GM18508 (cell line): Measurements from ENCODE around the gene EXOC4.
"Not testable (repeated sequence)": the region's sequence is repeated elsewhere in the genome, so short reads cannot be mapped to it uniquely, and the experiment has no call there.

Experiments
- ATAC-seq: cut with Tn5 transposase; IDR thresholded peaks from one replicate; pipeline ENCODE4 v1.9.1; 2021; ENCODE audit warnings: moderate number of reproducible peaks; ENCODE audit not compliant: insufficient read depth, unreplicated experiment

EXOC4 gene

DNA sequence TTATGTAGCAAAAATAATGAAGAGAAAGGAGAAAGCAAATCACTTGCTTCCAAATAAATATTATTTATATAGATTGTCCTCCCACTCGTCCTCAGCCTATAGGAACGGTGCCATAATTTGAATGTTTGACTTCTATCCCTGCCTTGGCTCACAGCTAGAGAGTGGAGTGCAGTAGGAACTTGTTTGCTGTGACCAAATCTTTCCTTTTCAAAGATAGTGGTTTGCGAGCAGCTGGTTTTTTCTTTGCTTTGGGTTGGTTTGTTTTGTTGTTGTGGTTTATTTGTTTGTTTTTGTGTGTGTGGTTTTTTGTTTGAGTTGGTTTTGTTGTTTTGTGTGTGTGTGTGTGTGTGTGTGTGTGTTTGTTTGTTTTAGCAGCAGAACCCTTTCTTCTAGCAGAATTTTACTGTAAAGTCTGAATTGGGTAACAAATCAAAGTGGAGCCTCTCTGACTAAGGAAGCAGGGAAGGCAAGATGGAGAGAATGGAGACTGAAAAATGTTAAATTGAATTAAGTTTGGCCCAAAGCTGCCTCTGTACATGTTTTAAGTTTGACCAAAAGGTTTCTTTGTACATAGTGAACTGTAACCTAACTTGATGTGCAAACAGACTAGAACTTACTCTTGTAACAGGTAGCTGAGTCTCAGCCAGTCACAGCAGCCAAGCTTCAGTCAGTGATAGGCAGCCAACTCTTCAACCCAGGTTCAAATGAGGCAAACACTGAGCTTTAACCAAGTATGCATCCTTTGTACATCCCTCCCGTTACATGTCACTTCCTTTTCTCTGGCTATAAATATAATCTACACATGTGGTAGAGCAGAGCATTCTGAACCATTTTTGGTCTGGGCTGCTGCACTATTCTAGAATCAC, 724.8 kb downstream of the EXOC4 start:
- no peak for ATAC-seq

DNA sequence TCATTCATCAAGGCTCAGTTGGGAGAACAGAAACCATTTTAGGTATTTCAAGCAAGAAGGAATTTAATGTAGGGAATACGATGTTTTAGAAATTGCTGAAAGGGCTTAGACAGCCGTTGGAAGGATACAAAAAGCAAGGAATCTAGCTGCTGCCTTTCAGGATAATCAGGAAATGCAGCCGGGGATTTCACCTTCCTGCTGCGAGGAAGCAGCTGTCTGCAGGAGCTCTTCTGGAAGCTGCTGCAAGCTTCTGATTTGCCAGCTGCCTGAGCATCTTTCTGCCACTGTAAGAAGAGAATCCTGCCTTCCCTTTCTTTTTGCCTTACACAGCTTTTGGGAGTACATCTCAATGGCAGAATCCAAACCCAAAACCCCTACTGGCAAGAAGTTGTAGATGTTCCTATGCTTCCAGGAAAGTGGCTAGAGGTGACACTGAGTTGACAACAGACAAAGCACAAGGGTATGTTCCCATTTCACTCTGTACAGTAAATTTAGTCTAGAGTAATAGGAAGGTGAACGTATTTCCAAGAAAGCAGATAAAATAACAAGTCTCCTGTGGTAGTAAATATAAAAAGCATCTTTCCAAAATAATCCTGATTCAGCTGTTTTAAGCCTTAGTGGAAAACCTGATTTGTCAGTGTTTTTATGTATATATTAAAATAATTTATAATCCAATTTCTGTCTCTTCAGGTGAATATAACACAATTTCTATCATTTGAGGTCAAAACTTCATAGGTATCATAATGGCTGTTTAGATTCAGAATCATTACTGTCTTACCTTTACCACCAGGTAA, 725.8 kb downstream of the EXOC4 start:
- ATAC-seq = no peak

DNA sequence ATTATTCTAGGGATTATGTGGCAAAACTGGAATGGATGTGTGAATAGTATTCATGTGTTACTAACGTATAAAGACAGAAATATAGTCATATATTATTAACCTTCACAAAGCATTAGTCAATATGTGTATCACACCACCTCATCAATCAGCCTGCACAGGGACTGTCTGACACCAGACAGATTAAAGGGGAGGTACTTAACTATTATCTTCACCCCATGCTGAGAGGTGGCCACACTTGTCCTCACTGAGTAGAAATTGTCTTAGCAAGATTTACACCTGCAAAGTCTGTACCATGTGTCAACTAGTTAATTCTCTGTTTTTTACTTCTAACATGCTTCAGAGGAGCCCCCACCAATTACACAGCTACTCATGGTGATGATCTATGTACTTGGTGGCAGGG, 727.9 kb downstream of the EXOC4 start:
- no peak for ATAC-seq

GRCh38 chr7:133983685-133984419, 731.0 kb downstream of the EXOC4 start:
- no peak for ATAC-seq

DNA sequence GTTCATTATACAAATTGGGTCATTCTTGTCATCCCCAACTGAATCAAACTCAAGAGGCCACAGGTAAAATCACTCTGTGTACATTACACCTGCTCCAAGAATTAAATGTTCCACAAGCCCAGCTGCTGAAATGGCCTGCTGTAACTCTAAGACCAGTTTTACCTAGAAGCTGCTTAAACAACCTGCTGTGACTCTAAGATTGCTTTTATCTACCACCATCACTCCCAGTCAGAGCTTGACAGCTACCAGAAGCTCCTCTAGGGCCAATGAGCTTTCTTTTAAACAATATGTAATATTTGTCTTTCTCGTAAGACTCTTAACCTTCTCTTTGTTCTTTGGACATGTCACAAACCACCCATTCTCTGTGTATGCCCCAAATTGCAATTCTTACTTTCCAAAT, 732.4 kb downstream of the EXOC4 start:
- no peak for ATAC-seq

- ATAC-seq = no peak
Measured at GRCh38 chr7:133987582-133987981, 734.7 kb downstream of the EXOC4 start.

GRCh38 chr7:133993547-133993946, 740.7 kb downstream of the EXOC4 start:
- ATAC-seq = no peak

GRCh38 chr7:133994100-133994499, 741.2 kb downstream of the EXOC4 start:
- not testable (repeated sequence) for ATAC-seq

GRCh38 chr7:133997463-133997862, 744.6 kb downstream of the EXOC4 start:
- no peak for ATAC-seq

DNA sequence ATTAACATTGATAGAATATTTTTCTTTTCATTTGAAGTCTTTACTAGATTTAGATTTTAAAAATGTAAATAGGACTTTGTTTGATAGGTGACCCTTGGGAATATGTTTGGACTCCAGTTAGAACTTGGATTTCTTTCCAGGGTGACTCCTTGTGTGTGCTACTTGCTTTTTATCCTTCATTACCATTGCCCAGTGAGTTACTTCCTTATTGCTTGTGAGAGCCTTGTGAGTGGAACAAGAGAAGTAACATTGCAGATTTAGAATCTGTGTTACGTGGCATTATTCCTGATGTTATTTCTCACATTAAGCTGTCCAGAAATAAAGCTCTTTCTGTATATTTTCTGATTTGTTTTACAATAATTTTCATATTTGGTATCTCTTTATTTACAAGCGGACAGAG, 746.3 kb downstream of the EXOC4 start:
- ATAC-seq = no peak

DNA sequence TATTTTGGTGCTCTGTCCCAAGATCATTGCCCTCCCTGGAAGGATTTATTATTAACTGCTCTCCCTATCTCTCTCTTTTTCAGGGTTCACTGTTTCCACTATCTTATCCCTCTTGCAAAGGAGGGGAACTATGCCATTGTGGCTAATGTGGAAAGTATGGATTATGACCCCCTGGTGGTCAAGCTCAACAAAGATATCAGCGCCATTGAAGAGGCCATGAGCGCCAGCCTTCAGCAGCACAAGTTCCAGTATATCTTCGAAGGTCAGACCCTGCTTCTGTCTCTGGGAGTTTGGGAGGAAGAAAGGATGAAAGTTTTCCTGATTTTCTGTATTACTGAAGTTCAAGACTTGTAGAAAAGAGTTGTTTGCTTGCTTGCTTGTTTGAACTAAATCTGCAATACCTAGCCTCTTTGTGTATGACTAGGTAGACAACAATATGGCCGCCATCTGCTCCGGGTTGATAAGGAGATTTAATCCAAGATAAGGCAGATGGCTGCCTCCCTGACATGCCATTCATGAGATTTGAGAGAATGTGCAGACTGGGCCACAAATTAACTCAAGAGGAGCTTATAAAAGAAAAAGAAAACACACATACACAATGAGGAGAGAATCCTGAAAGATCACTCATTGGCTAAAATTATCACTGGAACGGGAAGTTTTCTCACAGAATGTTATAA, 752.1 kb downstream of the EXOC4 start:
- ATAC-seq = no peak

DNA sequence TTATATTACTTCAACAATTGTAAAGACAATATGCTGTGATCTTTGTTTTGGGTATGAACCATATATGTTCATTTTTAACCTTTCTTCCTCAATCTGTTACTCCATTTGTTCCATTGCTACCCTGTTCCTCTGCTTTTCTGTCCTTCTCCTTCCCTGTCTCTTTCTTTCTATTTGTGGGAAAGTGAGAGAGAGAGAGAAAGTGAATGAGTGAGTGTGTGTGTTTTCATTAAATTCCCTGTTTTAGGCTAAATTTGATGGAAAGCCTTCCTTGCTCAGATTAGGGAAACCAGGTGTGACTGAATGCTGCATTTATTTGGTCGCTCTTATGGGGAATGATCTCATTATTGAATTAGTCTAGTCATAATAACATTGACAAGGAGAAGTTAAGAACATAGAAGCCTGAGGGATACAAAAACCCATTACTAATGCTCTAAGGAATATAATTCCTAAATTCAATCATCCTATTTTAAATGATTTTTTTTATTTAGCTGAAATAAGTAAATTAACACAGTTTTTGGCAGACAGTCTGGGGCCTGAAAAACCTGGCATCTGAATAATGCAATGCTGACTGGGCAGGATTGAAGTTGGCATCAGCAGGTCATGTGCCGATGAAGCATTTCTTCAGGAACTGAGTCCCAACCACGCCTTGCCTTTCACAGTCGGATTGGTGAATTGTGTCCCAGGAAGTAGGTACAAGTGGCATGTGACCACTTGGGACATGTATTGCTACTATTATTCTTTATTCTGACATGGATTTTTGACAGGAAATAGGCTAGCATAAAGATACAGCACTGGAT, 756.6 kb downstream of the EXOC4 start:
- ATAC-seq = no peak

DNA sequence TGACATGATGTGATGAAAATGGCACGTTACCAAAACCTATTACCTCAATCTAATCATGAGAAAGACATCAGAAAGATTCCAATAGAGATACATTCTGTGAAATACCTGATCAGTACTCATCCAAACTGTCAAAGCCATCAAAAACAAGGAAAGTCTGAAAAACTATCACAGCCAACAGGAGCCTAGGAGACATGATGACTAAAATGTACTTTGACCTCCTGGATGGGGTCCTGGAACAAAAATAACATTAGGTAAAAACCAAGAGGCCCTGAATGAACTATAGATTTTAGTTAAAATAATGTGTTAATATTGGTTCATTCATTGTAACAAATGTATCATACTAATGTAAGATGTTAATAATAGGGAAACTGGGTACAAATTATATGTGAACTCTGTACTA, 760.4 kb downstream of the EXOC4 start:
- ATAC-seq = no peak

GRCh38 chr7:134014935-134015334, 762.1 kb downstream of the EXOC4 start:
- ATAC-seq = no peak

DNA sequence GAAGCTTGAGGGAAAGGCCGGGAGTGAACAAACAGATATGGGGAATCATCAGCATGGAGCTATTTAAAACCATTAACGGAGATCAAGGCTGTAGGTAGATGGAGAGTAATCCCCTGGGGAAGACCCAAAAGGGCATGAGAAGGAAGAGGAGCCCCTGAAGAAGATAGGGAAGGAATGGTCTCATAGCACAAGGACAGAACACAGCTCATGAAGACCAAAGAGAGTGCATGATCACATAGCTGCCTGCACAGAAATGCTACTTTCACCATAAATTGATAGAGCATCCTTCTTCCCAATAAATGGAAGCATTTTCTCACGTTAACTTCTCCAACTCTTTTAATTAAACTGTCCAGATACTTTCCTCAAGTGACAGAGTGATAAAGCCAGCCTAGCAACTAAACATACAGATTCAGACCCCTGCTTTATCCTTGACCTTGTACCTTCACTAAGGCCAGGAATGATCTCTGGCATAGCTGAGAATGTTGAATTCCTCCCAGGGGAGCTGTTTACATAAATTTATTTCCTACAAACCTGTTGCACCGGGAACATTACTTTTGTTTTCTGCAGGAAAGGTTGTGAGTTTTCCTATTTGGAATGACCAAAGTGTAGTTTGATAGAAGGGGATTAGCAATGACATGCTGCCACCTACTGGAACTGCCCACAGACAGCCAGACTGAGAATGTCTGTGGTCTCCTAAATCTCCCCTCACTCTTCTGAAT, 763.5 kb downstream of the EXOC4 start:
- no peak for ATAC-seq

GRCh38 chr7:134016942-134017303, 764.0 kb downstream of the EXOC4 start:
- no peak for ATAC-seq

DNA sequence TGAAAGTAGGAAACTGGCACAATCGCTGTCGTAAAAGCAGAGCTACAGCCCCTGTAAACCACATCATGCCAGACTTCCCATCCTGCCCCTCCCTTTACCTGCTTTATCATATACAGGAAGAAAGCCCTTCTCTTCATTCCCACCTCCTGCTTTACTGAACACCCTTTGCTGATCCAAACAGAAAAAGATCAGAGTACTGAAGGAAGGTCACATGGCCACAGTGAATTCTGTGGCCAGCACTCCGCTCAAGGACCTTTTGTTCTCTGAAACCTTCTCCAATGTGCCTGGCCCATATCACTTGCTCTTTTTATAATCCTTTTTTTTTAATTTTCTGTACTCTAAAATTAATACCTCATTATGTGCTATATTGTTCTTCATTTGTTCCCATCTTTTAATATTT, 765.4 kb downstream of the EXOC4 start:
- ATAC-seq = no peak

GRCh38 chr7:134019251-134019650, 766.4 kb downstream of the EXOC4 start:
- no peak for ATAC-seq

DNA sequence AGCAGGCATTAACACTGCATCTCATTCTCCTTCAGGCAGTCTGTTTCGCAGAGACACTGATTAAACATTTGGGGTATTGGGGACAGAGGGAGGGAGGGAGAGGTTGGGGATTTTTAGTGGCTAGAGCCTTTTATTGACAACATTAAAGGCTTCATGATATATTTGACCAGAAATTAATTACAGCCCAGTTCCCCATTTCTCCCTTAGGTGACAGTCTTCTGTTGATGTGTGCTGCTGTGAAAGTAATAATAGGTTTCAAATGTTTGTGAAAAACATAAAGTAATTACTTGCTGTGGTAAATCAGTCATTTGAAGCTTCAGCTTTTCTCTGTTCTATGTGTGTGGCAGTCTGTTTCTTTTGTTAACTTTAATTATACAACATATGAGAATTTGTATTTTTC, 769.0 kb downstream of the EXOC4 start:
- ATAC-seq = no peak
